GM12878 (cell line): ENCODE results near the gene HSD17B1.

Experiments
- CTCF ChIP-seq, 3 experiments: IDR thresholded peaks in 2 of 3; conservative IDR thresholded peaks in 1 of 3; 2 replicates each; pipeline ENCODE4 v1.5.1; 2011; ENCODE audit warnings: low read depth in 3 of 3, low read length in 3 of 3, mild to moderate bottlenecking in 3 of 3, control low read depth in 2 of 3, moderate library complexity in 2 of 3, inconsistent platforms in 1 of 3, mixed read lengths in 1 of 3; ENCODE audit not compliant: control insufficient read depth in 2 of 3, insufficient read depth in 1 of 3; ENCODE audit errors: extremely low read depth in 1 of 3
- RELA ChIP-seq: fragments of 450-650 bp; IDR thresholded peaks from 2 replicates; pipeline ENCODE4 v1.8.0; 2014; ENCODE audit warnings: borderline replicate concordance; ENCODE audit not compliant: partially characterized antibody
- ZSCAN29 ChIP-seq: fragments of 450-650 bp; IDR thresholded peaks from 2 replicates; pipeline ENCODE4 v1.6.1; 2017; ENCODE audit warnings: mild to moderate bottlenecking, moderate library complexity

DNA sequence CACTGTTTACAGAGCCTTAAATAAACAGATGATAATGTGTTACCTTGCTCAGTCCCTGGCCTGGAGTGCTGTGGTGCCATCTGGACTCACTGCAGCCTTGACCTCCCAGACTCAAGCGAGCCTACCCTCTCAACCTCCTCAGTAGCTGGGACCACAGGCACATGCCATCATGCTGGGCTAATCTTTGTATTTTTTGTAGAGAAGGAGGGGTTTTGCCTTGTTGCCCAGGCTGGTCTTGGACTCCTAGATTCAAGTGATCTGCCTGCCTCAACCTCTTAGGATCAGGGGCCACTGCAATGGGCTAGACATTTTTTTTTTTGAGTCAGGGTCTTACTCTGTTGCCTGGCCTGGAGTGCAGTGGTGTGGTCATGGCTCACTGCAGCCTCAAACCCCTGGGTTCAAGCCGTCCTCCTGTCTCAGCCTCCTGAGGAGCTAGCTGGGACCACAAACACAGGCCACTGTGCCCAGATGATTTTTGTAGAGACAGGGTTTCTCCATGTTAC, 21.7 kb upstream of the HSD17B1 start:
- no peak for TF ChIP-seq ZSCAN29
- no peak for TF ChIP-seq RELA
- no peak for TF ChIP-seq CTCF (IDR thresholded peaks at IDR 0.05 in 2 of 3, conservative IDR thresholded peaks at IDR 0.05 in 1 of 3; ENCODE audit: control insufficient read depth in 2 of 3, extremely low read depth in 1 of 3, insufficient read depth in 1 of 3, low read depth in 3 of 3, low read length in 3 of 3)
